GM23338 (cell line): ENCODE results near the gene IMPG2. TPM values are rescaled to one million over a fixed set of nuclear protein-coding genes. Genes with fewer than 3 reads are reported as not detected.

Source experiments
- ATAC-seq: fragments of 200-7000 bp; cut with Tn5 transposase; 3 replicates; pipeline ENCODE4 v1.9.1; 2020
- DNase-seq: peaks from one replicate; pipeline ENCODE4 v3.0.0-alpha.2; 2015; ENCODE audit warnings: low spot score
- H2AFZ ChIP-seq: fragments of 200-600 bp; sonication (generic); 2 replicates; pipeline ENCODE4 v1.8.0; 2016; ENCODE audit warnings: antibody characterized with exemption, mild to moderate bottlenecking, moderate library complexity
- H3F3A ChIP-seq: fragments of 200-600 bp; sonication (generic); replicated peaks from 2 replicates; pipeline ENCODE4 v1.8.0; 2017; ENCODE audit warnings: antibody characterized with exemption, mixed run types, low read depth
- H3K27ac ChIP-seq: fragments of 200-600 bp; sonication (generic); 2 replicates; pipeline ENCODE4 v1.6.1; 2016; ENCODE audit warnings: low read depth
- H3K27me3 ChIP-seq: fragments of 200-600 bp; sonication (generic); 2 replicates; pipeline ENCODE4 v1.8.0; 2016; ENCODE audit warnings: mild to moderate bottlenecking, mixed run types, moderate library complexity; ENCODE audit not compliant: insufficient read depth
- H3K36me3 ChIP-seq: fragments of 200-600 bp; sonication (generic); 2 replicates; pipeline ENCODE4 v1.8.0; 2016; ENCODE audit warnings: mild to moderate bottlenecking; ENCODE audit not compliant: insufficient read depth
- H3K4me1 ChIP-seq: fragments of 200-600 bp; sonication (generic); 2 replicates; pipeline ENCODE4 v1.8.0; 2016; ENCODE audit warnings: mild to moderate bottlenecking, moderate library complexity; ENCODE audit not compliant: insufficient read depth
- H3K4me2 ChIP-seq: fragments of 200-600 bp; sonication (generic); 2 replicates; pipeline ENCODE4 v1.7.1; 2017; ENCODE audit warnings: mixed run types
- H3K4me3 ChIP-seq: fragments of 200-600 bp; sonication (generic); 2 replicates; pipeline ENCODE4 v1.6.1; 2016; ENCODE audit warnings: mixed run types
- H3K79me2 ChIP-seq: fragments of 200-600 bp; sonication (generic); replicated peaks from 2 replicates; pipeline ENCODE4 v1.8.0; 2017; ENCODE audit warnings: mild to moderate bottlenecking; ENCODE audit not compliant: insufficient read depth
- H3K9me2 ChIP-seq: fragments of 200-600 bp; sonication (generic); 2 replicates; pipeline ENCODE4 v1.8.0; 2017; ENCODE audit not compliant: insufficient read depth
- H4K20me1 ChIP-seq: fragments of 200-600 bp; sonication (generic); replicated peaks from 2 replicates; pipeline ENCODE4 v1.8.0; 2017; ENCODE audit warnings: mild to moderate bottlenecking; ENCODE audit not compliant: insufficient read depth
- H3K27ac Mint-ChIP-seq: 2 replicates; pipeline ENCODE4 v1.8.0; 2020; ENCODE audit warnings: inconsistent platforms, mild to moderate bottlenecking, moderate library complexity, mixed read lengths
- H3K27me3 Mint-ChIP-seq: 3 replicates; pipeline ENCODE4 v1.8.0; 2022; ENCODE audit warnings: low read depth, mild to moderate bottlenecking, moderate library complexity, mixed read lengths, inconsistent platforms; ENCODE audit not compliant: insufficient read depth, poor library complexity
- H3K36me3 Mint-ChIP-seq: 3 replicates; pipeline ENCODE4 v1.8.0; 2021; ENCODE audit warnings: low read depth, mild to moderate bottlenecking, inconsistent platforms, moderate library complexity, mixed read lengths
- H3K4me1 Mint-ChIP-seq: 3 replicates; pipeline ENCODE4 v1.8.0; 2020; ENCODE audit warnings: mild to moderate bottlenecking, inconsistent platforms, mixed read lengths
- H3K4me3 Mint-ChIP-seq: 3 replicates; pipeline ENCODE4 v1.8.0; 2021; ENCODE audit warnings: moderate library complexity, mild to moderate bottlenecking, inconsistent platforms, mixed read lengths
- H3K9me3 Mint-ChIP-seq: 3 replicates; pipeline ENCODE4 v1.8.0; 2020; ENCODE audit warnings: moderate library complexity, mild to moderate bottlenecking, inconsistent platforms, mixed read lengths
- NANOG ChIP-seq: IDR thresholded peaks from 2 replicates; pipeline ENCODE4 v1.6.1; 2016; ENCODE audit warnings: antibody characterized with exemption, borderline replicate concordance
- polyA plus RNA-seq: library from polyadenylated mRNA; unstranded; fragments of >200 nt; fragmentation: Nextera tagmentation; extraction: Ambion mirVana; gene quantifications from 2 replicates; pipeline ENCODE4 v1.2.1, GENCODE V29; 2016
- total RNA-seq: library from RNA; depleted of rRNA; stranded (reverse); fragments of >200 nt; shearing (Covaris generic); gene quantifications from 2 replicates; pipeline ENCODE4 v1.2.3, GENCODE V29; 2014
- TF ChIP-seq, protein P1 (sequence below), 2 experiments: fragments of 200-600 bp in 1 of 2; sonication (generic) in 1 of 2; conservative IDR thresholded peaks; 2 replicates each; pipeline versions ENCODE4 v1.5.1 to v1.6.1; 2016 to 2017; ENCODE audit warnings: antibody characterized with exemption in 2 of 2, low read depth in 2 of 2, mild to moderate bottlenecking in 2 of 2, moderate library complexity in 1 of 2
- TF ChIP-seq, protein P2 (sequence below): IDR thresholded peaks from one replicate; pipeline ENCODE4 v1.6.1; 2018; ENCODE audit warnings: antibody characterized with exemption; ENCODE audit not compliant: unreplicated experiment
- TF ChIP-seq, protein P3 (sequence below): fragments of 250-450 bp; sonication (Bioruptor Pico); IDR thresholded peaks from 2 replicates; pipeline ENCODE4 v1.5.0; 2020; ENCODE audit warnings: mild to moderate bottlenecking, moderate library complexity

The IMPG2 gene
- total and polyA plus RNA-seq, 2 experiments from 2014 or later, result not detected

DNA sequence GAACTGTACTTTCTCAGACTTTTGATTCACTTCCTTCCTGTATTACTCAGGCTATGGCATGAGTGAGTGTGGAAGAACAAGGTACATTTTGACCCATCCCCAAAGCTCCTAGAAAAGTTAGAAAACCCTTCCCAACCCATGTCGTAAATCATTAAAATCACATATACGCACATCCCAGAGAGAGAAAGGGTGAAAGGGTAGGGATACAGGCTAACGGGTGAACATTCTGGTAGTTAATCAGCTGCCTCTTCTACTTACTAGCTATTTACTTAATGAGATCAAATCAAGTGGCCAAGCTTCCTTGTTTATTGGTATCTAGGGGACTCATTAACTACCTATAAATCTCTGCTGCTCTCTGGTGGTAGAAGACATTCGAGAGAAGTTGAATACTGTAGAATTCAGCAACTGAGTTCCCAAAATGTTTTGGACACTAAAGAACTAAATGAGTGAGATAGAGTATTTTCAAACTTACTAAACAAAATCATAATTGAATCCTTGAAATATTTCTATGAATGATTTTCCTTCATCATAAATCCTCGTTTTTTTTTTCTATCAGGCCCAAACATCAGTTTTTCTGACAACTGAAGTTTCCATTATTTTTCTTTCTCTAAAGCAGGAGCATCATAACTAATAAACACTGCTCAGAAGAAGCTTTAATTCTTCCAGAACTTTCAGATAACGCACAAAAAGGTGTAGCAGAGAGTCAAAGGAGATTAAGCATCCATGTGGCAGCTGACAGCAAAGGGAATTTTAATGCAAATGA, 124.2 kb downstream of the IMPG2 start:
- Histone ChIP-seq H3K4me2 (no peak overlapping the region), H2AFZ (no peak overlapping the region), H3K4me1 (no peaks in the 10 kb centered on the region), H4K20me1 (no peaks in the 10 kb centered on the region), H3K36me3 (no peaks in the 10 kb centered on the region), H3K9me2 (no peaks in the 10 kb centered on the region), H3K27ac (no peak overlapping the region), H3K79me2 (no peaks in the 10 kb centered on the region), H3K27me3 (no peaks in the 10 kb centered on the region), H3F3A (no peaks in the 10 kb centered on the region), H3K4me3 (no peak overlapping the region)
- DNase-seq (peak; percentile 83), ATAC-seq (peak; percentile 86)
- H3K27ac Mint-ChIP-seq, result no peak overlapping the region
- H3K9me3 Mint-ChIP-seq, result no peaks in the 10 kb centered on the region; the same call in 2 of the 3 replicates
- no peak overlapping the region for H3K4me3 Mint-ChIP-seq
- no peaks in the 10 kb centered on the region for H3K36me3 Mint-ChIP-seq
- H3K4me1 Mint-ChIP-seq, result peaks cover 2% of the 10 kb centered on the region; the same call in 1 of the 3 replicates
- no peaks in the 10 kb centered on the region for H3K27me3 Mint-ChIP-seq
- TF ChIP-seq, protein P1, sequence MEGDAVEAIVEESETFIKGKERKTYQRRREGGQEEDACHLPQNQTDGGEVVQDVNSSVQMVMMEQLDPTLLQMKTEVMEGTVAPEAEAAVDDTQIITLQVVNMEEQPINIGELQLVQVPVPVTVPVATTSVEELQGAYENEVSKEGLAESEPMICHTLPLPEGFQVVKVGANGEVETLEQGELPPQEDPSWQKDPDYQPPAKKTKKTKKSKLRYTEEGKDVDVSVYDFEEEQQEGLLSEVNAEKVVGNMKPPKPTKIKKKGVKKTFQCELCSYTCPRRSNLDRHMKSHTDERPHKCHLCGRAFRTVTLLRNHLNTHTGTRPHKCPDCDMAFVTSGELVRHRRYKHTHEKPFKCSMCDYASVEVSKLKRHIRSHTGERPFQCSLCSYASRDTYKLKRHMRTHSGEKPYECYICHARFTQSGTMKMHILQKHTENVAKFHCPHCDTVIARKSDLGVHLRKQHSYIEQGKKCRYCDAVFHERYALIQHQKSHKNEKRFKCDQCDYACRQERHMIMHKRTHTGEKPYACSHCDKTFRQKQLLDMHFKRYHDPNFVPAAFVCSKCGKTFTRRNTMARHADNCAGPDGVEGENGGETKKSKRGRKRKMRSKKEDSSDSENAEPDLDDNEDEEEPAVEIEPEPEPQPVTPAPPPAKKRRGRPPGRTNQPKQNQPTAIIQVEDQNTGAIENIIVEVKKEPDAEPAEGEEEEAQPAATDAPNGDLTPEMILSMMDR (conservative IDR thresholded peaks at IDR 0.05; ENCODE audit: low read depth in 2 of 2), result peak; percentile 66 to 71
- no peak for TF ChIP-seq NANOG
- TF ChIP-seq, protein P2, sequence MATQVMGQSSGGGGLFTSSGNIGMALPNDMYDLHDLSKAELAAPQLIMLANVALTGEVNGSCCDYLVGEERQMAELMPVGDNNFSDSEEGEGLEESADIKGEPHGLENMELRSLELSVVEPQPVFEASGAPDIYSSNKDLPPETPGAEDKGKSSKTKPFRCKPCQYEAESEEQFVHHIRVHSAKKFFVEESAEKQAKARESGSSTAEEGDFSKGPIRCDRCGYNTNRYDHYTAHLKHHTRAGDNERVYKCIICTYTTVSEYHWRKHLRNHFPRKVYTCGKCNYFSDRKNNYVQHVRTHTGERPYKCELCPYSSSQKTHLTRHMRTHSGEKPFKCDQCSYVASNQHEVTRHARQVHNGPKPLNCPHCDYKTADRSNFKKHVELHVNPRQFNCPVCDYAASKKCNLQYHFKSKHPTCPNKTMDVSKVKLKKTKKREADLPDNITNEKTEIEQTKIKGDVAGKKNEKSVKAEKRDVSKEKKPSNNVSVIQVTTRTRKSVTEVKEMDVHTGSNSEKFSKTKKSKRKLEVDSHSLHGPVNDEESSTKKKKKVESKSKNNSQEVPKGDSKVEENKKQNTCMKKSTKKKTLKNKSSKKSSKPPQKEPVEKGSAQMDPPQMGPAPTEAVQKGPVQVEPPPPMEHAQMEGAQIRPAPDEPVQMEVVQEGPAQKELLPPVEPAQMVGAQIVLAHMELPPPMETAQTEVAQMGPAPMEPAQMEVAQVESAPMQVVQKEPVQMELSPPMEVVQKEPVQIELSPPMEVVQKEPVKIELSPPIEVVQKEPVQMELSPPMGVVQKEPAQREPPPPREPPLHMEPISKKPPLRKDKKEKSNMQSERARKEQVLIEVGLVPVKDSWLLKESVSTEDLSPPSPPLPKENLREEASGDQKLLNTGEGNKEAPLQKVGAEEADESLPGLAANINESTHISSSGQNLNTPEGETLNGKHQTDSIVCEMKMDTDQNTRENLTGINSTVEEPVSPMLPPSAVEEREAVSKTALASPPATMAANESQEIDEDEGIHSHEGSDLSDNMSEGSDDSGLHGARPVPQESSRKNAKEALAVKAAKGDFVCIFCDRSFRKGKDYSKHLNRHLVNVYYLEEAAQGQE, result no peak

DNA sequence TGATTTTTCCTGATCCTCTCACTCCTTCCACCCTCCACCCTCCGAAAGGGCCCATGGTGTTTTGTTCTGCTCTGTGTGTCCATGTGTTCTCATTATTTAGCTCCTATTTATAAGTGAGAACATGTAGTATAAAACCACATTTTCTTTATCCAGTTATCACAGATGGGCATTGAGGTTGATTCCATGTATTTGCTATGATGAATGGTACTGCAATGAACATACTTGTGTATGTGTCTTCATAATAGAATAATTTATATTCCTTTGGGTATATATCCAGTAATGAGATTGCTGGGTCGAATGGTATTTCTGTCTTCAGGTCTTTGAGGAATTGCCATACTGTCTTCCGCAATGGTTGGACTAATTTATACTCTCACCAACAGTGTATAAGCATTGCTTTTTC, 126.0 kb downstream of the IMPG2 start:
- Histone ChIP-seq H3K4me2 (no peak overlapping the region), H3K36me3 (no peaks in the 10 kb centered on the region), H3K79me2 (no peaks in the 10 kb centered on the region), H3K9me2 (no peaks in the 10 kb centered on the region), H3K27me3 (no peaks in the 10 kb centered on the region), H4K20me1 (no peaks in the 10 kb centered on the region), H3K4me3 (no peak overlapping the region), H3K27ac (no peak overlapping the region), H2AFZ (no peak overlapping the region), H3K4me1 (no peaks in the 10 kb centered on the region), H3F3A (no peaks in the 10 kb centered on the region)
- no peak overlapping the region for H3K4me3 Mint-ChIP-seq
- DNase-seq, result no peak
- TF ChIP-seq, protein P3, sequence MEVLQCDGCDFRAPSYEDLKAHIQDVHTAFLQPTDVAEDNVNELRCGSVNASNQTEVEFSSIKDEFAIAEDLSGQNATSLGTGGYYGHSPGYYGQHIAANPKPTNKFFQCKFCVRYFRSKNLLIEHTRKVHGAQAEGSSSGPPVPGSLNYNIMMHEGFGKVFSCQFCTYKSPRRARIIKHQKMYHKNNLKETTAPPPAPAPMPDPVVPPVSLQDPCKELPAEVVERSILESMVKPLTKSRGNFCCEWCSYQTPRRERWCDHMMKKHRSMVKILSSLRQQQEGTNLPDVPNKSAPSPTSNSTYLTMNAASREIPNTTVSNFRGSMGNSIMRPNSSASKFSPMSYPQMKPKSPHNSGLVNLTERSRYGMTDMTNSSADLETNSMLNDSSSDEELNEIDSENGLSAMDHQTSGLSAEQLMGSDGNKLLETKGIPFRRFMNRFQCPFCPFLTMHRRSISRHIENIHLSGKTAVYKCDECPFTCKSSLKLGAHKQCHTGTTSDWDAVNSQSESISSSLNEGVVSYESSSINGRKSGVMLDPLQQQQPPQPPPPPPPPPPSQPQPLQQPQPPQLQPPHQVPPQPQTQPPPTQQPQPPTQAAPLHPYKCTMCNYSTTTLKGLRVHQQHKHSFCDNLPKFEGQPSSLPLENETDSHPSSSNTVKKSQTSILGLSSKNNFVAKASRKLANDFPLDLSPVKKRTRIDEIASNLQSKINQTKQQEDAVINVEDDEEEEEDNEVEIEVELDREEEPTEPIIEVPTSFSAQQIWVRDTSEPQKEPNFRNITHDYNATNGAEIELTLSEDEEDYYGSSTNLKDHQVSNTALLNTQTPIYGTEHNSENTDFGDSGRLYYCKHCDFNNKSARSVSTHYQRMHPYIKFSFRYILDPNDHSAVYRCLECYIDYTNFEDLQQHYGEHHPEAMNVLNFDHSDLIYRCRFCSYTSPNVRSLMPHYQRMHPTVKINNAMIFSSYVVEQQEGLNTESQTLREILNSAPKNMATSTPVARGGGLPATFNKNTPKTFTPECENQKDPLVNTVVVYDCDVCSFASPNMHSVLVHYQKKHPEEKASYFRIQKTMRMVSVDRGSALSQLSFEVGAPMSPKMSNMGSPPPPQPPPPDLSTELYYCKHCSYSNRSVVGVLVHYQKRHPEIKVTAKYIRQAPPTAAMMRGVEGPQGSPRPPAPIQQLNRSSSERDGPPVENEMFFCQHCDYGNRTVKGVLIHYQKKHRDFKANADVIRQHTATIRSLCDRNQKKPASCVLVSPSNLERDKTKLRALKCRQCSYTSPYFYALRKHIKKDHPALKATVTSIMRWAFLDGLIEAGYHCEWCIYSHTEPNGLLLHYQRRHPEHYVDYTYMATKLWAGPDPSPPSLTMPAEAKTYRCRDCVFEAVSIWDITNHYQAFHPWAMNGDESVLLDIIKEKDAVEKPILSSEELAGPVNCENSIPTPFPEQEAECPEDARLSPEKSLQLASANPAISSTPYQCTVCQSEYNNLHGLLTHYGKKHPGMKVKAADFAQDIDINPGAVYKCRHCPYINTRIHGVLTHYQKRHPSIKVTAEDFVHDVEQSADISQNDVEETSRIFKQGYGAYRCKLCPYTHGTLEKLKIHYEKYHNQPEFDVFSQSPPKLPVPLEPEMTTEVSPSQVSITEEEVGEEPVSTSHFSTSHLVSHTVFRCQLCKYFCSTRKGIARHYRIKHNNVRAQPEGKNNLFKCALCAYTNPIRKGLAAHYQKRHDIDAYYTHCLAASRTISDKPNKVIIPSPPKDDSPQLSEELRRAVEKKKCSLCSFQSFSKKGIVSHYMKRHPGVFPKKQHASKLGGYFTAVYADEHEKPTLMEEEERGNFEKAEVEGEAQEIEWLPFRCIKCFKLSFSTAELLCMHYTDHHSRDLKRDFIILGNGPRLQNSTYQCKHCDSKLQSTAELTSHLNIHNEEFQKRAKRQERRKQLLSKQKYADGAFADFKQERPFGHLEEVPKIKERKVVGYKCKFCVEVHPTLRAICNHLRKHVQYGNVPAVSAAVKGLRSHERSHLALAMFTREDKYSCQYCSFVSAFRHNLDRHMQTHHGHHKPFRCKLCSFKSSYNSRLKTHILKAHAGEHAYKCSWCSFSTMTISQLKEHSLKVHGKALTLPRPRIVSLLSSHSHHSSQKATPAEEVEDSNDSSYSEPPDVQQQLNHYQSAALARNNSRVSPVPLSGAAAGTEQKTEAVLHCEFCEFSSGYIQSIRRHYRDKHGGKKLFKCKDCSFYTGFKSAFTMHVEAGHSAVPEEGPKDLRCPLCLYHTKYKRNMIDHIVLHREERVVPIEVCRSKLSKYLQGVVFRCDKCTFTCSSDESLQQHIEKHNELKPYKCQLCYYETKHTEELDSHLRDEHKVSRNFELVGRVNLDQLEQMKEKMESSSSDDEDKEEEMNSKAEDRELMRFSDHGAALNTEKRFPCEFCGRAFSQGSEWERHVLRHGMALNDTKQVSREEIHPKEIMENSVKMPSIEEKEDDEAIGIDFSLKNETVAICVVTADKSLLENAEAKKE (CRISPR knock-in tag), result no peak
- H3K27ac Mint-ChIP-seq, result no peak overlapping the region
- H3K4me1 Mint-ChIP-seq, result peaks cover 2% of the 10 kb centered on the region; the same call in 1 of the 3 replicates
- ATAC-seq, result no peak
- no peaks in the 10 kb centered on the region for H3K27me3 Mint-ChIP-seq
- H3K9me3 Mint-ChIP-seq, result no peaks in the 10 kb centered on the region; the same call in 2 of the 3 replicates
- H3K36me3 Mint-ChIP-seq, result no peaks in the 10 kb centered on the region
